ENCODE results near the gene KANSL1. TPM values are rescaled to one million over a fixed set of nuclear protein-coding genes. Genes with fewer than 3 reads are reported as not detected.

The KANSL1 gene
- total and polyA plus RNA-seq, 2 donors from 2014 or later = 13.7 to 97.3 TPM

- Histone ChIP-seq H3K9ac (ENCODE audit: low read length in 3 of 3) (no peak overlapping the region), H3K4me3 (ENCODE audit: low read length in 3 of 3) (no peak overlapping the region), H3K4me1 (ENCODE audit: control insufficient read depth in 2 of 3, insufficient read depth in 2 of 3, low read depth in 1 of 3, low read length in 3 of 3) (peaks cover 0 to 29% (median 10%) of the 10 kb centered on the region in 3 donors), H3K27me3 (ENCODE audit: control insufficient read depth, insufficient read depth, low read length) (no peaks in the 10 kb centered on the region), H3K36me3 (ENCODE audit: control insufficient read depth in 2 of 3, insufficient read depth in 3 of 3, low read length in 3 of 3) (no peaks in the 10 kb centered on the region), H3K9me3 (ENCODE audit: control insufficient read depth in 2 of 3, insufficient read depth in 1 of 3, low read length in 3 of 3) (no peaks in the 10 kb centered on the region), H3K27ac (ENCODE audit: low read depth in 2 of 2, low read length in 2 of 2) (no peak overlapping the region)
- intact Hi-C loops (cut with DNase I) = loop anchor here (10.0 kb wide), 1 partner anchor 47 kb away; no protein-coding TSS in a partner anchor
- FAIRE-seq = no peak
- no peak for DNase-seq
- TF ChIP-seq, protein P1, sequence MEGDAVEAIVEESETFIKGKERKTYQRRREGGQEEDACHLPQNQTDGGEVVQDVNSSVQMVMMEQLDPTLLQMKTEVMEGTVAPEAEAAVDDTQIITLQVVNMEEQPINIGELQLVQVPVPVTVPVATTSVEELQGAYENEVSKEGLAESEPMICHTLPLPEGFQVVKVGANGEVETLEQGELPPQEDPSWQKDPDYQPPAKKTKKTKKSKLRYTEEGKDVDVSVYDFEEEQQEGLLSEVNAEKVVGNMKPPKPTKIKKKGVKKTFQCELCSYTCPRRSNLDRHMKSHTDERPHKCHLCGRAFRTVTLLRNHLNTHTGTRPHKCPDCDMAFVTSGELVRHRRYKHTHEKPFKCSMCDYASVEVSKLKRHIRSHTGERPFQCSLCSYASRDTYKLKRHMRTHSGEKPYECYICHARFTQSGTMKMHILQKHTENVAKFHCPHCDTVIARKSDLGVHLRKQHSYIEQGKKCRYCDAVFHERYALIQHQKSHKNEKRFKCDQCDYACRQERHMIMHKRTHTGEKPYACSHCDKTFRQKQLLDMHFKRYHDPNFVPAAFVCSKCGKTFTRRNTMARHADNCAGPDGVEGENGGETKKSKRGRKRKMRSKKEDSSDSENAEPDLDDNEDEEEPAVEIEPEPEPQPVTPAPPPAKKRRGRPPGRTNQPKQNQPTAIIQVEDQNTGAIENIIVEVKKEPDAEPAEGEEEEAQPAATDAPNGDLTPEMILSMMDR (IDR thresholded peaks at IDR 0.05; ENCODE audit: borderline replicate concordance, extremely low read depth, insufficient read depth) = no peak
Measured at GRCh38 chr17:46121841-46122485, 71.3 kb downstream of the KANSL1 start.

DNA sequence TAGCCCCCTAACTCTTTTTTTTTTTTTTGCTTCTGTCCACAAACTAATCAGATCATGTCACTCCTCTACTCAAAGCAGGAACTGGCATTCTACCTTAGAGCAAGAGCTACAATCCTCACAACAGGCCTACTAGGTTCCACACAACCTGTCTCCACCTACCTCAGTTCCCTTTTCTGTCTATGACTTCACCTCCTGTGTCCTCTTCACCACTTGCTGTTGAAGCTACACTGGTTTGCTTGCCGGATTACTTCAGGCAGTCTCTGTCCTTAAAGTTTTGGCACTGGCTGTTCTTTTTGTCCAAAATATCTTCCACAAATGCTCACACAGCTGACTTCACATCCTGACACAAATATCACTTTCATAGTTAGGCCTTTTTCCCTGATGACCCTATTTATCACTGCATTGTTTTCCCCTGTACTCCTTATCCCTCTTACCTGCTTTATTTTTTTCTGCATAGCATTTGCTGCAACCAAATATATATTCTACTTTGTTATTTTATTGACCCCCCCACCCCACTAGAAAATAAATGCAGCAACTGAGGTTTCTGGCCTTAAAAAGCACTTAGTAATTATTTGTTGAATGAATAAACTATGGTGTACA lies 72.0 kb downstream of the KANSL1 start:
- H3K9me3 ChIP-seq (ENCODE audit: control insufficient read depth in 2 of 3, insufficient read depth in 1 of 3, low read length in 3 of 3) = no peaks in the 10 kb centered on the region
- FAIRE-seq (no peak), DNase-seq (no peak)
- peaks cover 0 to 30% (median 10%) of the 10 kb centered on the region in 3 donors for H3K4me1 ChIP-seq (ENCODE audit: control insufficient read depth in 2 of 3, insufficient read depth in 2 of 3, low read depth in 1 of 3, low read length in 3 of 3)
- TF ChIP-seq, protein P1 (IDR thresholded peaks at IDR 0.05; ENCODE audit: borderline replicate concordance, extremely low read depth, insufficient read depth) = no peak
- H3K36me3 ChIP-seq (ENCODE audit: control insufficient read depth in 2 of 3, insufficient read depth in 3 of 3, low read length in 3 of 3) = no peaks in the 10 kb centered on the region
- no peak overlapping the region for H3K9ac ChIP-seq (ENCODE audit: low read length in 3 of 3)
- intact Hi-C loops (cut with DNase I) = loop anchor here (10.0 kb wide), 1 partner anchor 46 kb away; no protein-coding TSS in a partner anchor
- H3K4me3 ChIP-seq (ENCODE audit: low read length in 3 of 3) = no peak overlapping the region
- no peaks in the 10 kb centered on the region for H3K27me3 ChIP-seq (ENCODE audit: control insufficient read depth, insufficient read depth, low read length)
- no peak overlapping the region for H3K27ac ChIP-seq (ENCODE audit: low read depth in 2 of 2, low read length in 2 of 2)

DNA sequence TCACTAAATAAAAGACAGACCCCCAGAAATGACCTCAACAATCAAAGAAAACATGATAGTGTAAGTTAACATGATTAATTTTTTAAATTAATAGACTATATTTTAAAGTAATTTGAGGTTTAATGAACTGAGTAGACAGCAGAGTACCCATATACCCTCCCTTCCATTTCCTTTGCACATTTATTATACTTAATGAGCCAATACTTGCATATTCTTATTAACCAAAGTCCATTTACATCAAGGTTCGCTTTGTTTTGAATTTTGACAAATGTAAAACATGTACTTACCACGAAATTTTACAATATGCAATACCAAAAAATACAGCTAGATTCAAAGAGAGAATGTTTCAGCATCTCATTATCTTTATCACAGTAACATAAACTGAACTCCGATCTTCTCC lies 72.7 kb downstream of the KANSL1 start:
- Histone ChIP-seq H3K27me3 (ENCODE audit: control insufficient read depth, insufficient read depth, low read length) (no peaks in the 10 kb centered on the region), H3K4me1 (ENCODE audit: control insufficient read depth in 2 of 3, insufficient read depth in 2 of 3, low read depth in 1 of 3, low read length in 3 of 3) (peaks cover 0 to 35% (median 10%) of the 10 kb centered on the region in 3 donors), H3K27ac (ENCODE audit: low read depth in 2 of 2, low read length in 2 of 2) (no peak overlapping the region), H3K9ac (ENCODE audit: low read length in 3 of 3) (no peak overlapping the region), H3K36me3 (ENCODE audit: control insufficient read depth in 2 of 3, insufficient read depth in 3 of 3, low read length in 3 of 3) (no peaks in the 10 kb centered on the region), H3K9me3 (ENCODE audit: control insufficient read depth in 2 of 3, insufficient read depth in 1 of 3, low read length in 3 of 3) (no peaks in the 10 kb centered on the region), H3K4me3 (ENCODE audit: low read length in 3 of 3) (no peak overlapping the region)
- TF ChIP-seq, protein P1 (IDR thresholded peaks at IDR 0.05; ENCODE audit: borderline replicate concordance, extremely low read depth, insufficient read depth) = no peak
- intact Hi-C loops (cut with DNase I) = loop anchor here (10.0 kb wide), 1 partner anchor 46 kb away; no protein-coding TSS in a partner anchor
- DNase-seq (no peak), FAIRE-seq (no peak)

Data from kidney (tissue), 14 donors.